ENCODE results near the gene NCKAP1. TPM values are rescaled to one million over a fixed set of nuclear protein-coding genes. Genes with fewer than 3 reads are reported as not detected.

The NCKAP1 gene
- total and polyA plus RNA-seq, 10 of the 15 experiments (the other 5 are each of a cell fraction or from before 2014, with no cell fraction given) = 0.11 to 1.5 (median 0.52) TPM

DNA sequence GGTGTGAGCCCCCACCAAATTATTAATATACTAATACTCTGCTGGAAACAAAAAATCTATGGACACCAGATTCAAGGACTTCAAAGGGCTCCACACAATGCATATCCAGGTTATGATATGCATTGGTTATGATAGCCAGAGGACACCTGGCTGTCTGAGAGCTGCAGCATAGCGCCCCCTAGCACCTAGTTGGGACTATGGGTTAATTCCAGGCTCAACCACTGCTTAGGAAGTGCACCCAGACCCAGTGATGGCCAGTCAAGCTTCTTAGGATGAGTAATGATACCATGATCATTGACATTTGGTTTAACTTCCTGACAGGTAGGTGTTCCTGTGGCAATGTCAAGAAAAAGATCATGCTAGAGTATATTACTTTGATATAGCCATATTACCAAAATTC is 168.0 kb downstream of the NCKAP1 start:
- WGBS (ENCODE audit: insufficient coverage, insufficient replicate concordance, low lambda C conversion rate, missing lambda C conversion rate) = 8% methylated on average over 1 of the region's 1 CpG
- no peak for DNase-seq (ENCODE audit: low read depth, low spot score)
- CTCF ChIA-PET = interaction anchor here (0.7 kb wide), 1 partner anchor 204 kb away, joined by 3 read pairs; no protein-coding TSS in a partner anchor

More for the DNA sequence above, 168.0 kb downstream of the NCKAP1 start:
- no peaks in the 10 kb centered on the region for H4K20me1 ChIP-seq (ENCODE audit: control insufficient read depth, insufficient read depth)
- no peaks in the 10 kb centered on the region for H3K79me2 ChIP-seq (ENCODE audit: control insufficient read depth, insufficient read depth, low read length)
- TF ChIP-seq EGR1 (IDR thresholded peaks at IDR 0.05; ENCODE audit: borderline replicate concordance in 1 of 2, low read depth in 2 of 2, low read length in 2 of 2) (no peak), IKZF1 (conservative IDR thresholded peaks at IDR 0.05) (no peak), TCF7 (IDR thresholded peaks at IDR 0.05; ENCODE audit: borderline replicate concordance) (no peak), CTCF (IDR thresholded peaks at IDR 0.05 in 2 of 3, conservative IDR thresholded peaks at IDR 0.05 in 1 of 3; ENCODE audit: control insufficient read depth in 2 of 3, extremely low read depth in 1 of 3, insufficient read depth in 1 of 3, low read depth in 3 of 3, low read length in 3 of 3) (peak in 2 of 3 experiments; percentile 28 to 35; a peak in 3 of 6 replicates), EZH2 (IDR thresholded peaks at IDR 0.05; ENCODE audit: borderline replicate concordance, control insufficient read depth, low read depth, low read length) (no peak), PKNOX1 (IDR thresholded peaks at IDR 0.05) (no peak)
- H3K4me3 ChIP-seq = no peak overlapping the region
- H3K27ac ChIP-seq (ENCODE audit: control insufficient read depth, insufficient read depth) = no peak overlapping the region
- H3K4me1 ChIP-seq (ENCODE audit: control insufficient read depth, insufficient read depth, low read length) = no peaks in the 10 kb centered on the region
- ChIA-PET POLR2A (no interaction called here), SMC1A (ENCODE audit: uncharacterized antibody, unreplicated experiment) (no interaction called here), RAD21 (ENCODE audit: unreplicated experiment) (no interaction called here)
- H3K9me3 ChIP-seq (replicated peaks; ENCODE audit: control insufficient read depth, insufficient read depth, low read length) = no peaks in the 10 kb centered on the region
- in situ Hi-C loops (cut with MboI) (no loop called here), intact Hi-C loops (cut with micrococcal nuclease; ENCODE audit: unreplicated experiment) (no loop called here)
- H2AFZ ChIP-seq (ENCODE audit: control insufficient read depth, low read depth, low read length) = no peak overlapping the region
- FAIRE-seq = no peak
- peak; percentile 62; the same call in 2 of the 3 replicates for ATAC-seq
- no peaks in the 10 kb centered on the region for H3K36me3 ChIP-seq (ENCODE audit: control insufficient read depth in 2 of 2, insufficient read depth in 2 of 2, low read length in 1 of 2)
- BruUV-seq (replicated peaks) = no TSS peak
- H3K4me2 ChIP-seq (ENCODE audit: control insufficient read depth, insufficient read depth) = no peak overlapping the region
- no peak overlapping the region for H3K9ac ChIP-seq (ENCODE audit: control insufficient read depth, insufficient read depth, low read length)
- peaks cover 8 to 17% of the 10 kb centered on the region in 2 experiments for H3K27me3 ChIP-seq (replicated peaks in 1 of 2; ENCODE audit: control insufficient read depth in 2 of 2, insufficient read depth in 2 of 2, low read length in 1 of 2)
